Measurements from ENCODE around the gene BAIAP2L1.
"Not testable (repeated sequence)": the region's sequence is repeated elsewhere in the genome, so short reads cannot be mapped to it uniquely, and the experiment has no call there.

The BAIAP2L1 gene

GRCh38 chr7:98418636-98419315, 17.9 kb upstream of the BAIAP2L1 start:
- Histone ChIP-seq H3K4me3 (ENCODE audit: low read length in 2 of 2) (no peak overlapping the region), H3K9ac (ENCODE audit: low read depth in 1 of 2, low read length in 2 of 2) (peak overlapping the region in 1 of 2 donors; percentile 39), H3K27me3 (ENCODE audit: control insufficient read depth in 2 of 2, insufficient read depth in 2 of 2, low read length in 2 of 2) (no peaks in the 10 kb centered on the region), H3K27ac (ENCODE audit: low read depth in 2 of 2, low read length in 2 of 2) (peak overlapping the region; percentile 60 to 77), H3K36me3 (ENCODE audit: control insufficient read depth in 2 of 2, insufficient read depth in 2 of 2, low read length in 2 of 2) (no peaks in the 10 kb centered on the region), H3K4me1 (ENCODE audit: control insufficient read depth in 2 of 2, insufficient read depth in 2 of 2, low read length in 2 of 2) (peaks cover 18 to 26% of the 10 kb centered on the region in 2 donors), H3K9me3 (ENCODE audit: control insufficient read depth in 2 of 2, low read length in 2 of 2) (no peaks in the 10 kb centered on the region)

GRCh38 chr7:98418271-98418635, 17.4 kb upstream of the BAIAP2L1 start:
- no peaks in the 10 kb centered on the region for H3K27me3 ChIP-seq (ENCODE audit: control insufficient read depth in 2 of 2, insufficient read depth in 2 of 2, low read length in 2 of 2)
- H3K9me3 ChIP-seq (ENCODE audit: control insufficient read depth in 2 of 2, low read length in 2 of 2) = no peaks in the 10 kb centered on the region
- peak overlapping the region in 1 of 2 donors; percentile 39 for H3K9ac ChIP-seq (ENCODE audit: low read depth in 1 of 2, low read length in 2 of 2)
- H3K4me3 ChIP-seq (ENCODE audit: low read length in 2 of 2) = no peak overlapping the region
- peaks cover 18 to 26% of the 10 kb centered on the region in 2 donors for H3K4me1 ChIP-seq (ENCODE audit: control insufficient read depth in 2 of 2, insufficient read depth in 2 of 2, low read length in 2 of 2)
- no peaks in the 10 kb centered on the region for H3K36me3 ChIP-seq (ENCODE audit: control insufficient read depth in 2 of 2, insufficient read depth in 2 of 2, low read length in 2 of 2)
- peak overlapping the region; percentile 60 to 77 for H3K27ac ChIP-seq (ENCODE audit: low read depth in 2 of 2, low read length in 2 of 2)

GRCh38 chr7:98417604-98418270, 16.8 kb upstream of the BAIAP2L1 start:
- Histone ChIP-seq H3K4me1 (ENCODE audit: control insufficient read depth in 2 of 2, insufficient read depth in 2 of 2, low read length in 2 of 2) (peaks cover 18 to 26% of the 10 kb centered on the region in 2 donors), H3K9ac (ENCODE audit: low read depth in 1 of 2, low read length in 2 of 2) (peak overlapping the region in 1 of 2 donors; percentile 25)

GRCh38 chr7:98414205-98414900, 13.5 kb upstream of the BAIAP2L1 start:
- no peak overlapping the region for H3K27ac ChIP-seq (ENCODE audit: low read depth in 2 of 2, low read length in 2 of 2)
- no peak overlapping the region for H3K9ac ChIP-seq (ENCODE audit: low read depth in 1 of 2, low read length in 2 of 2)

More at GRCh38 chr7:98417604-98418270, 16.8 kb upstream of the BAIAP2L1 start:
- not testable (repeated sequence) for H3K4me3 ChIP-seq (ENCODE audit: low read length in 2 of 2); H3K27me3 ChIP-seq (ENCODE audit: control insufficient read depth in 2 of 2, insufficient read depth in 2 of 2, low read length in 2 of 2); H3K9me3 ChIP-seq (ENCODE audit: control insufficient read depth in 2 of 2, low read length in 2 of 2); H3K36me3 ChIP-seq (ENCODE audit: control insufficient read depth in 2 of 2, insufficient read depth in 2 of 2, low read length in 2 of 2)
- peak overlapping the region; percentile 56 to 60 for H3K27ac ChIP-seq (ENCODE audit: low read depth in 2 of 2, low read length in 2 of 2)

GRCh38 chr7:98413655-98414054, 12.8 kb upstream of the BAIAP2L1 start:
- not testable (repeated sequence) for H3K9ac ChIP-seq (ENCODE audit: low read depth in 1 of 2, low read length in 2 of 2); H3K27ac ChIP-seq (ENCODE audit: low read depth in 2 of 2, low read length in 2 of 2); H3K4me3 ChIP-seq (ENCODE audit: low read length in 2 of 2); H3K36me3 ChIP-seq (ENCODE audit: control insufficient read depth in 2 of 2, insufficient read depth in 2 of 2, low read length in 2 of 2); H3K27me3 ChIP-seq (ENCODE audit: control insufficient read depth in 2 of 2, insufficient read depth in 2 of 2, low read length in 2 of 2); H3K9me3 ChIP-seq (ENCODE audit: control insufficient read depth in 2 of 2, low read length in 2 of 2)
- peaks cover 9 to 13% of the 10 kb centered on the region in 2 donors for H3K4me1 ChIP-seq (ENCODE audit: control insufficient read depth in 2 of 2, insufficient read depth in 2 of 2, low read length in 2 of 2)

More at GRCh38 chr7:98414205-98414900, 13.5 kb upstream of the BAIAP2L1 start:
- Histone ChIP-seq H3K36me3 (ENCODE audit: control insufficient read depth in 2 of 2, insufficient read depth in 2 of 2, low read length in 2 of 2) (no peaks in the 10 kb centered on the region), H3K27me3 (ENCODE audit: control insufficient read depth in 2 of 2, insufficient read depth in 2 of 2, low read length in 2 of 2) (no peaks in the 10 kb centered on the region), H3K9me3 (ENCODE audit: control insufficient read depth in 2 of 2, low read length in 2 of 2) (no peaks in the 10 kb centered on the region), H3K4me1 (ENCODE audit: control insufficient read depth in 2 of 2, insufficient read depth in 2 of 2, low read length in 2 of 2) (peaks cover 16% of the 10 kb centered on the region in 2 donors), H3K4me3 (ENCODE audit: low read length in 2 of 2) (no peak overlapping the region)

GRCh38 chr7:98409843-98410242, 9.0 kb upstream of the BAIAP2L1 start:
- Histone ChIP-seq H3K27me3 (ENCODE audit: control insufficient read depth in 2 of 2, insufficient read depth in 2 of 2, low read length in 2 of 2) (no peaks in the 10 kb centered on the region), H3K4me1 (ENCODE audit: control insufficient read depth in 2 of 2, insufficient read depth in 2 of 2, low read length in 2 of 2) (no peaks in the 10 kb centered on the region), H3K36me3 (ENCODE audit: control insufficient read depth in 2 of 2, insufficient read depth in 2 of 2, low read length in 2 of 2) (no peaks in the 10 kb centered on the region), H3K4me3 (ENCODE audit: low read length in 2 of 2) (no peak overlapping the region), H3K27ac (ENCODE audit: low read depth in 2 of 2, low read length in 2 of 2) (peak overlapping the region; percentile 38 to 51), H3K9me3 (ENCODE audit: control insufficient read depth in 2 of 2, low read length in 2 of 2) (no peaks in the 10 kb centered on the region), H3K9ac (ENCODE audit: low read depth in 1 of 2, low read length in 2 of 2) (no peak overlapping the region)

- H3K27me3 ChIP-seq (ENCODE audit: control insufficient read depth in 2 of 2, insufficient read depth in 2 of 2, low read length in 2 of 2); H3K27ac ChIP-seq (ENCODE audit: low read depth in 2 of 2, low read length in 2 of 2); H3K4me1 ChIP-seq (ENCODE audit: control insufficient read depth in 2 of 2, insufficient read depth in 2 of 2, low read length in 2 of 2); H3K4me3 ChIP-seq (ENCODE audit: low read length in 2 of 2); H3K9ac ChIP-seq (ENCODE audit: low read depth in 1 of 2, low read length in 2 of 2); H3K36me3 ChIP-seq (ENCODE audit: control insufficient read depth in 2 of 2, insufficient read depth in 2 of 2, low read length in 2 of 2); H3K9me3 ChIP-seq (ENCODE audit: control insufficient read depth in 2 of 2, low read length in 2 of 2): not testable (repeated sequence)
Measured at GRCh38 chr7:98408146-98408545, 7.3 kb upstream of the BAIAP2L1 start.

GRCh38 chr7:98406827-98407226, 5.9 kb upstream of the BAIAP2L1 start:
- Histone ChIP-seq H3K9ac (ENCODE audit: low read depth in 1 of 2, low read length in 2 of 2) (no peak overlapping the region), H3K4me1 (ENCODE audit: control insufficient read depth in 2 of 2, insufficient read depth in 2 of 2, low read length in 2 of 2) (peaks cover 0 to 8% of the 10 kb centered on the region in 2 donors), H3K27ac (ENCODE audit: low read depth in 2 of 2, low read length in 2 of 2) (no peak overlapping the region), H3K4me3 (ENCODE audit: low read length in 2 of 2) (no peak overlapping the region), H3K9me3 (ENCODE audit: control insufficient read depth in 2 of 2, low read length in 2 of 2) (no peaks in the 10 kb centered on the region), H3K36me3 (ENCODE audit: control insufficient read depth in 2 of 2, insufficient read depth in 2 of 2, low read length in 2 of 2) (no peaks in the 10 kb centered on the region), H3K27me3 (ENCODE audit: control insufficient read depth in 2 of 2, insufficient read depth in 2 of 2, low read length in 2 of 2) (no peaks in the 10 kb centered on the region)

- Histone ChIP-seq H3K27ac (ENCODE audit: low read depth in 2 of 2, low read length in 2 of 2) (no peak overlapping the region), H3K4me1 (ENCODE audit: control insufficient read depth in 2 of 2, insufficient read depth in 2 of 2, low read length in 2 of 2) (peaks cover 2 to 8% of the 10 kb centered on the region in 2 donors), H3K4me3 (ENCODE audit: low read length in 2 of 2) (no peak overlapping the region), H3K9me3 (ENCODE audit: control insufficient read depth in 2 of 2, low read length in 2 of 2) (no peaks in the 10 kb centered on the region), H3K36me3 (ENCODE audit: control insufficient read depth in 2 of 2, insufficient read depth in 2 of 2, low read length in 2 of 2) (no peaks in the 10 kb centered on the region), H3K9ac (ENCODE audit: low read depth in 1 of 2, low read length in 2 of 2) (no peak overlapping the region), H3K27me3 (ENCODE audit: control insufficient read depth in 2 of 2, insufficient read depth in 2 of 2, low read length in 2 of 2) (no peaks in the 10 kb centered on the region)
Measured at GRCh38 chr7:98404840-98405239, 4.0 kb upstream of the BAIAP2L1 start.

GRCh38 chr7:98399890-98400541, 874 bp downstream of the BAIAP2L1 start:
- Histone ChIP-seq H3K4me3 (ENCODE audit: low read length in 2 of 2) (peak overlapping the region; percentile 81 to 94), H3K27ac (ENCODE audit: low read depth in 2 of 2, low read length in 2 of 2) (peak overlapping the region; percentile 92 to 98), H3K4me1 (ENCODE audit: control insufficient read depth in 2 of 2, insufficient read depth in 2 of 2, low read length in 2 of 2) (peaks cover 2 to 26% of the 10 kb centered on the region in 2 donors), H3K9me3 (ENCODE audit: control insufficient read depth in 2 of 2, low read length in 2 of 2) (no peaks in the 10 kb centered on the region), H3K36me3 (ENCODE audit: control insufficient read depth in 2 of 2, insufficient read depth in 2 of 2, low read length in 2 of 2) (no peaks in the 10 kb centered on the region), H3K9ac (ENCODE audit: low read depth in 1 of 2, low read length in 2 of 2) (peak overlapping the region; percentile 32 to 81), H3K27me3 (ENCODE audit: control insufficient read depth in 2 of 2, insufficient read depth in 2 of 2, low read length in 2 of 2) (no peaks in the 10 kb centered on the region)

All from mucosa of rectum (tissue), 2 donors.